GM19463 (cell line): ENCODE results near the gene CDKAL1.
"Not testable (repeated sequence)": the region's sequence is repeated elsewhere in the genome, so short reads cannot be mapped to it uniquely, and the experiment has no call there.

Source experiments
- ATAC-seq: cut with Tn5 transposase; IDR thresholded peaks from one replicate; pipeline ENCODE4 v1.9.1; 2021; ENCODE audit warnings: mild to moderate bottlenecking, moderate library complexity; ENCODE audit not compliant: unreplicated experiment

Gene CDKAL1

GRCh38 chr6:21186479-21187055, 652.3 kb downstream of the CDKAL1 start:
- ATAC-seq, result no peak

DNA sequence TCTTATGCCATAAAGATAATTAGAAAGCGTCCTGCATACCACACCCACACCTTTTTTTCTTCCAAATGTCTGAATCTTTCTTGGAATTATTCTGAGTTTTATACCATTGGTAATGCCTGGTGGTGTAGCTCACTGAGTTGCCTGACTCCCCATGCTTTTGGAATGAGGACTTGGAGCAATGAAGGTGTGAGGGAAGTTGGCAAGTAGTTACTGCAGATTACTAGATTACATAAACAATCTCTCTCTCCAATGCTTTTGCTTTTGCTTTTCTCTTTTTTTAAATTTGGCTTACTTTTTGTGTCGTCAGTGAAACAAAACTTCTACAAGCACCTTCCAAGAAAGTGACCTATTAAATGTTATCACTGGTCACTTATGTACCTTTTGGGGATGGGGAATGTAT, 653.2 kb downstream of the CDKAL1 start:
- ATAC-seq, result no peak

DNA sequence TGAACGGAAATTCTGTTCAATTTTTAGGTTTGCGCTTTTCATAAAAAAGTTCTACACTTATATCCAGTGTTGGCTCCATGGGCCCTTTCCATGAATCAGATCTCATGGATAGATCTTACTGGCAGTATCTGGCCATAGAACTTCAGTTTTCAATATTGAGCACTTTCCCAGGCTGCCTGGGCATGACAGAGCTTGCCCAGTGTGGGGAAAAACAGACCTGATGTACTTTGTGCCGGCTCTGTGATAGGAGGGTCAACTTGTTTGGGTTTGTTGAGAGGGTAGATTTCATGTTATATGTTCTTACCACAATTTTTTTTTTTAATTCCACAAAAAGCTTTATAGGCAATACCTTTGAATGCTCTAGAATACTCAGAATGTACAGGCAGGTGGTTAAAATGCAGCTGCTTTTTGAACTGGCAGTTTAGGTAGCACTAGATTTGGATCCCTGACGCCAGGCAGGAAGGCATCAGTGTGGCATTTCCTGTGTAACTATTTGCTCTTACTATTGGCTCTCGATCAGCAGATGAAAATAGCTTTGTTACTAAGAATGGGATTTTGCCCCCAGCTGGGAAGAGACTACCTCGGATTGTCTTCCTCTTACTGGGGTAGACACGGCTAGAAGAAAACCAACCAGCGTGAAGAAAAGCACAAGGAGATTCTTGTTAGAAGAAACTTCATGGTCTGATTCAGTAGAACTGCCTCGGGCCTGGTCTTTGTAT, 654.4 kb downstream of the CDKAL1 start:
- peak; percentile 62 for ATAC-seq

GRCh38 chr6:21189759-21190158, 655.5 kb downstream of the CDKAL1 start:
- ATAC-seq, result no peak

GRCh38 chr6:21190701-21191100, 656.4 kb downstream of the CDKAL1 start:
- ATAC-seq, result no peak

- ATAC-seq, result no peak
These were observed 659.7 kb downstream of the CDKAL1 start for GRCh38 chr6:21193790-21194475.

DNA sequence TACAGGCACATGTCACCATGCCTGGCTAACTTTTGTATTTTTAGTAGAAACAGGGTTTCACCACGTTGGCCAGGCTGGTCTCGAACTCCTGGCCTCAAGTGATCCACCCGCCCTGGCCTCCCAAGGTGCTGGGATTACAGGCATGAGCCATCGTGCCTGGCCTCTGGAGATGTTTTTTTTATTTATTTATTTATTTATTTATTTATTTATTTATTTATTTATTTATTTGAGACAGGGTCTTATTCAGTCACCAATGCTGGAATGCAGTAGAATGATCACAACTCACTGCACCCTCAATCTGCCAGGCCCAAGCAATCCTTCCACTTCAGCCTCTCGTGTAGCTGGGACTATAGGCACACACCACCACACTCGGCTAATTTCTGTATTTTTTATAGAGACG, 661.0 kb downstream of the CDKAL1 start:
- not testable (repeated sequence) for ATAC-seq

GRCh38 chr6:21198032-21198640, 663.9 kb downstream of the CDKAL1 start:
- ATAC-seq, result peak; percentile 60

GRCh38 chr6:21199262-21199661, 665.0 kb downstream of the CDKAL1 start:
- no peak for ATAC-seq

DNA sequence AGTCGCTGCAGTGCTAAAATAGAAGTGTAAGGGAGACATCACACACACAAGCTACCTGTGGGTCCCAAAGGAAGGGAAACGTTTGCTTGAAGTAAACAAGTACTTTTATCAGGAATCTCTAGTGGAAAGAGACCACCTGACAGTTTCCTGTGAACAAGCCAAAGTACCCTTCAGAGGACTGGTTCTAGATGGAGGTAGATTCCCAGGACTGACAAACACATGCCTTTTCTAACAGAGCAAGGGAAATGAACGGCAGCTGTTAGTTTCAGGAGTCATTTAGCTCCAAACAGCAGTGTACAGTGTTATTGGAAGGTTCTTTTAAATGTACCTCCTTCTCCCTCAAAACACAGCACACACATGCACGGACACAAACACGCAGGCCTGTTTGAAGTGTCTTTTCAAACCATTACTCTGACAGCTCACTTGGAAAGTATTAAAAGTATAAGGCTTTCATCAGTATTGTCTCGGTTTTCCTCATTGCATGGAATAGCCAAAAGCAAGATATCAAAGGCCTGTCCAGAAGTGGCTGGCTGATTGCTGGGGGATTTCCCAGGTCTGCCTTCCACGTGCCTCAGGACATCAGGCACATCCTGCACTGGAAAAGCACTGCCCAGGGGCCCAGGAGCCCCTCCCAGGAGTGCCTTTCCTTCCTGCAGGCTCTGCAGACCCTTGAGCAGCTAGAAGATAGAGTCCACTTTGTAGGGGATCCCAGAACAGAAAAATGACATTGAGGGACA, 666.0 kb downstream of the CDKAL1 start:
- ATAC-seq, result no peak

GRCh38 chr6:21201187-21201586, 666.9 kb downstream of the CDKAL1 start:
- no peak for ATAC-seq

- no peak for ATAC-seq
These were observed 667.5 kb downstream of the CDKAL1 start for GRCh38 chr6:21201637-21202350.

DNA sequence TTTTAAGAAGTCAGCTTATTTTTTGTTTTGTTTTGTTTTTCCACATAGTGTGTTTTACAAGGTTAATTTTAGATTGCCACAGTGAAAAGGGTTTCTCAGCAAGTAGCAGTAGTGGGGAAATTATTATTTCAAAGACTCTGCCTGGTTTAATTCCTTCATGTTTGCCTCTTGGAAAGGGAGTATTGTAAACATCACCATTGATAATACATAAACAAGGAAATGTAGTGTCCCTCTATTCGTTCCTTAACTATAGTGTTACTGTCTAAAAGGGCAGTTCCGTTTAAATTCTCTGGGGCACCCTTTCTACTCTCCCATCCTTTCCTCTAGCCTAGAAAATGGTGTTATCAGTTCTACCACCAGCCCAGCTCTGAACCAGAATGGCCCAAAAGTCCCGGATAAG, 668.3 kb downstream of the CDKAL1 start:
- no peak for ATAC-seq

DNA sequence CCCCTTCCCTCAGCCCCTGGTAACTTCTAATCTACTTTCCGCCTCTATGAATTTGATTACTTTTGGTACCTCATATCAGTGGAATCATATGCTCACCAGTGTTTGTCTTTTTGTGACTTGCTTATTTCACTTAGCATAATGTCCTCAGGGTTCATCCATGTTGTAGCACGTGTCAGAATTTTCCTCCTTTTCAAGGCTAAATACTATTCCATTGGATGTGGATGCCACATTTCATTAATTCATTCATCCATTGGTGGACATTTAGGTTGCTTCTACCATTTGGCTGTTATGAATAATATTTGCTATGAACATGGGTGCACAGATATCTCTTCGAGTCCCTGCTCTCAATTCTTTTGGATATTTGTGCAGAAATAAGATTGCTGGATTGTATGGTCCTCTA, 670.7 kb downstream of the CDKAL1 start:
- no peak for ATAC-seq

DNA sequence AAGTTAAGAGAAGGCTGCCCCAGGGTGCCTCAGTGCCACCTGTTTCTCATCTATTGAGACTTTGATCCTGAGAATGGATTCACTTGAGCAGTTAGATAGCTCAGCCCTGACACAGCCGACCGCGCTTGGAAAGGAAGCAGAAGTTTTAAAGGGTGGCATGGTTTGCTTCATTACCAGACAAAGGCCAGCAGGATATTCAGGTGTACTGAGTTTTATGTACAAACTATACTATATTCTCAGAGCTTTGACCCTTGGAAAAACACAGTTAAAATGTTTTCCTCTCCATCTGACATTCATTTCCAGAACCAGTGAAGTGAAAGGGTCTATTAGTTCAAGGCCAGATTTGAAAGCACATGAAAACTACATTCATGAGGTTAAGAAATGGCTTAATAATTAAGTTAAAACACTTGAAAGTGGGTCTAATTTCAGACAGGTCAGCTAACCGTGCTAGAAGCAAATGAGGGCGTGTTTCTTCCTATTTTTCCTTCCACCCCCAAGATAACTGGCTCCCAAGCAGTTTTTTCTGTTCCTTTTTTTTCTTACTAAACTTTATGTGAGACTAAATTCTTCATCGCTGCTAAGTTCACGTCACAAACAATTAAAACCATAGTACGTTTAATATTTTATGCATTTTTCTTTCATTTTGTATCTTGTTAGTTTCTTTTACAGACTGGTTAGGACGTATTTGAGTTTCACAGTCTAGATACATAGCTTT, 674.0 kb downstream of the CDKAL1 start:
- peak; percentile 52 for ATAC-seq

- no peak for ATAC-seq
These were observed 674.5 kb downstream of the CDKAL1 start for GRCh38 chr6:21208796-21209186.

DNA sequence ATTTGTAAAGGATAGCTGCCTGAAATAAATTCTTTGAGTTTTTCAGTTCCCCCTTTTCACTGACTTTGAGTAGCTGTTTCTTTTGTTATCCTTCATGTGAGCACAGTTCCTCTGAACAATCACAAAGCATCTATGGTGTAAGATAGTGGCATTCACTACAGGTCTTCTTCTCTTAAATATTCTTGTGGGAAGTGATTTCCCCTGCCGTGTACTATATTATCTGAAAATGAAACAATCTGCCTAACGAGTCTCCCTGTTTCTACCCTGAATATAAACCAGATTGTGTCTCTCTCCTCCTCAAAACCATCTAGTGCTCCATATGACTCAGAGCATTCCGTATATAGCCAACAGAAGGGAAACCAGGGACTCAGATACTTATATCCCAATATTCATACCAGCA, 679.2 kb downstream of the CDKAL1 start:
- peak; percentile 51 for ATAC-seq

DNA sequence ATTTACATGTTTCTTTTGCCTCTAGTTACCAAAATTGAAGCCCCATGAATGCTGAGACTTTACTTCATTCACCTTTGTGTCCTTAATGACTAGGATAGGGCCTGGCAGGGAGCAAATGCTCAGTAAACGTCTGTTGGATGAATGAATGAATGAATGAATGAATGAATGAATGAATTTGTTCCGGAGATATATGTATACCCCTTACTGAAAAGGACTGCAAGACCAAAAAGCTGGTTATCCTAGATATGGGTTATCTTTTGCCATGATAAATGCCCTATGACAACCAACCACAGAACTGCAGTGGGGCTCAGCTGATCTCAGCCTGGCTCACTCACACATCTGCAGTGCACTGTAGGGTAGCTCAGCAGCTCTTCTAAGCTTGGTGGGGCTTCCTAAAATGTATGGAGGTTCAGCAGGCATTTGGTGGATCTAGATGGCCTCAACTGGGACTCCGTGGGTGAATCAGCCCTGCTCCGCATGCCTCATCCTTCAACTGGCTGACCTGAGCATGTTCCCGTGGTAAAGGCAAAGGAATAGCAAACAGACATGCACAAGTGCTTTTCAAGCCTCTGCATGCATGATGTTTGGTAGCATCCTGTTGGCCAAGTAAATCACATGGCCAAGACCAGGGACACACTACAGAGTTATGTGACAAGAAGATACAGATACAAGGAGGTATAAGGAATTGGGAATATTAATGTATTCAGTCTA, 680.6 kb downstream of the CDKAL1 start:
- ATAC-seq, result no peak

DNA sequence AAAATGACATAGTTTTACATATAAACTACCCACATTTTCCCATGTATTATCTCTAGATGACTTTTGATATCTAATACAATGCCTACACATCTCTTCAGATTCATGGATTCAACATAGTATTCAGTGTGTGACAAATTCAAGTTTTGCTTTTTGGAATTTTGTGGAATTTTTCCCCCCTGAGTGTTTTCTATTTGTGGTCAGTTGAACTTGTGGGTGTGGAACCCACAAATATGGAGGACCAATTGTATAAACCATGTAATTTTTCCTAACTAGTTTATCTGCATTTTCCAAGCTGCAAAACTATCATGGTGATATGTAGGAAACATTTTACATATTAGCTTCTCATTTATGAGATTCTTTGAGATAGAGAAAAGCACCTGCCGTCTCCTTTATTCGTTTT, 685.0 kb downstream of the CDKAL1 start:
- ATAC-seq, result no peak
